Endothelial cell of umbilical vein (primary cell): ENCODE data around the gene XCL2. TPM values are rescaled to one million over a fixed set of nuclear protein-coding genes. Genes with fewer than 3 reads are reported as not detected.
"Not testable (repeated sequence)": the region's sequence is repeated elsewhere in the genome, so short reads cannot be mapped to it uniquely, and the experiment has no call there.

ENCODE experiments used
- BruUV-seq: library from RNA; stranded (reverse); fragments of 400-500 nt; replicated peaks from 2 replicates; lab custom pipeline; 2021; lab: Mats Ljungman, UMichigan
- CTCF ChIA-PET: fragments of 300-600, 350-600 bp; sonication (Branson Sonifier 250); formaldehyde crosslinking; loops from one replicate; lab custom pipeline; 2021; ENCODE audit warnings: antibody characterized with exemption, inconsistent platforms; lab: Charles Lee
- POLR2A ChIA-PET: fragments of 300-600, 350-600 bp; sonication (Branson Sonifier 250); formaldehyde crosslinking; loops from one replicate; lab custom pipeline; 2021; ENCODE audit warnings: antibody characterized with exemption, inconsistent platforms; lab: Charles Lee
- DNase-seq: peaks from one replicate; pipeline ENCODE4 v3.0.0-alpha.2; 2011; ENCODE audit warnings: low read depth, low spot score
- FAIRE-seq: peaks from 2 replicates; lab custom pipeline; 2011; peaks lifted over from hg19 to GRCh38; lab: Jason Lieb, UNC
- H2AFZ ChIP-seq: 2 replicates; pipeline ENCODE4 v1.6.0; 2012; ENCODE audit warnings: low read depth, low read length, control low read depth, inconsistent platforms
- H3K27ac ChIP-seq: 2 replicates; pipeline ENCODE4 v1.5.1; 2011; ENCODE audit warnings: low read depth, mild to moderate bottlenecking, control low read depth, low read length, moderate library complexity; ENCODE audit not compliant: insufficient read depth
- H3K27me3 ChIP-seq, 2 experiments: 2 replicates each; pipeline versions ENCODE4 v1.6.0 to v1.6.1; 2011; ENCODE audit warnings: low read length in 2 of 2, mixed read lengths in 1 of 2; ENCODE audit not compliant: control insufficient read depth in 2 of 2, insufficient read depth in 2 of 2
- H3K36me3 ChIP-seq, 2 experiments: 2 replicates in 1 of 2; 3 replicates in 1 of 2; pipeline ENCODE4 v1.5.1; 2011; ENCODE audit warnings: low read length in 2 of 2, mild to moderate bottlenecking in 1 of 2, moderate library complexity in 1 of 2; ENCODE audit not compliant: control insufficient read depth in 2 of 2, insufficient read depth in 2 of 2; ENCODE audit errors: extremely low read depth in 1 of 2
- H3K4me1 ChIP-seq: 3 replicates; pipeline ENCODE4 v1.5.1; 2011; ENCODE audit warnings: mild to moderate bottlenecking, low read length; ENCODE audit not compliant: control insufficient read depth, insufficient read depth; ENCODE audit errors: extremely low read depth
- H3K4me2 ChIP-seq: 2 replicates; pipeline ENCODE4 v1.6.1; 2011; ENCODE audit warnings: low read length, control low read depth, mixed read lengths; ENCODE audit not compliant: insufficient read depth
- H3K4me3 ChIP-seq, 3 experiments: fragments of 200-600 bp in 1 of 3; sonication (generic), shearing (Covaris generic) in 1 of 3; replicated peaks in 1 of 3; 2 replicates each; pipeline ENCODE4 v1.5.1; 2011 to 2016; ENCODE audit warnings: control low read depth in 3 of 3, low read length in 3 of 3, mild to moderate bottlenecking in 2 of 3, inconsistent platforms in 1 of 3, low read depth in 1 of 3, moderate library complexity in 1 of 3; ENCODE audit not compliant: insufficient read depth in 1 of 3
- H3K79me2 ChIP-seq: 2 replicates; pipeline ENCODE4 v1.6.0; 2012; ENCODE audit warnings: low read length, inconsistent platforms; ENCODE audit not compliant: control insufficient read depth, insufficient read depth
- H3K9ac ChIP-seq: replicated peaks from 2 replicates; pipeline ENCODE3; 2011; ENCODE audit warnings: low read length, control low read depth; ENCODE audit not compliant: insufficient read depth; ENCODE audit errors: extremely low read depth
- H3K9me1 ChIP-seq: replicated peaks from 3 replicates; pipeline ENCODE4 v1.6.0; 2011; ENCODE audit warnings: mild to moderate bottlenecking, low read length; ENCODE audit not compliant: control insufficient read depth, insufficient read depth; ENCODE audit errors: extremely low read depth
- H3K9me3 ChIP-seq: replicated peaks from 2 replicates; pipeline ENCODE4 v1.5.1; 2012; ENCODE audit warnings: low read length, inconsistent platforms; ENCODE audit not compliant: control insufficient read depth, insufficient read depth
- H4K20me1 ChIP-seq: replicated peaks from 2 replicates; pipeline ENCODE3; 2011; ENCODE audit warnings: mild to moderate bottlenecking, low read length; ENCODE audit not compliant: control insufficient read depth, insufficient read depth; ENCODE audit errors: extremely low read depth
- EZH2 ChIP-seq: IDR thresholded peaks from 2 replicates; pipeline ENCODE4 v1.6.1; 2012; ENCODE audit warnings: borderline replicate concordance, low read depth, mild to moderate bottlenecking, moderate library complexity, low read length, inconsistent platforms; ENCODE audit not compliant: severe bottlenecking
- FOS ChIP-seq: IDR thresholded peaks from 2 replicates; pipeline ENCODE4 v1.6.1; 2011; ENCODE audit warnings: mild to moderate bottlenecking, low read length, moderate library complexity, borderline replicate concordance; ENCODE audit not compliant: insufficient read depth
- MYC ChIP-seq: IDR thresholded peaks from one replicate; pipeline ENCODE4 v1.6.1; 2011; ENCODE audit warnings: mild to moderate bottlenecking, low read depth, low read length
- POLR2A ChIP-seq: IDR thresholded peaks from 2 replicates; pipeline ENCODE4 v1.6.1; 2012; ENCODE audit warnings: low read depth, mild to moderate bottlenecking, control low read depth, low read length
- dilution Hi-C: fragments of 300-500 bp; cut with MboI; formaldehyde crosslinking; loops from one replicate; pipeline ENCODE4 v1.15.0; 2019; ENCODE audit warnings: low sequenced_read_pairs; ENCODE audit not compliant: extremely low pct_ligation_motif_present
- intact Hi-C: fragments of 100-400 bp; cut with micrococcal nuclease; formaldehyde crosslinking; loops from one replicate; pipeline ENCODE4 v1.10.0; 2022
- polyA plus RNA-seq, 4 experiments: library from polyadenylated mRNA; depleted of rRNA in 3 of 4; stranded (reverse) in 3 of 4; unstranded in 1 of 4; fragments of >200 nt; gene quantifications; 2 replicates each; pipeline versions ENCODE4 v1.2.1 to v1.2.3, GENCODE V29; 2011 to 2012; ENCODE audit warnings: missing spikeins in 1 of 4
- total RNA-seq: library from RNA; stranded (reverse); gene quantifications from 2 replicates; pipeline ENCODE4 v1.2.3, GENCODE V29; 2021
- TF ChIP-seq, protein P1 (sequence below): IDR thresholded peaks from 2 replicates; pipeline ENCODE4 v1.6.1; 2011; ENCODE audit not compliant: insufficient read depth, insufficient read length

XCL2 gene
- total and polyA plus RNA-seq, 2 donors (not counting 3 experiments of a cell fraction or from before 2014, with no cell fraction given) = not detected

DNA sequence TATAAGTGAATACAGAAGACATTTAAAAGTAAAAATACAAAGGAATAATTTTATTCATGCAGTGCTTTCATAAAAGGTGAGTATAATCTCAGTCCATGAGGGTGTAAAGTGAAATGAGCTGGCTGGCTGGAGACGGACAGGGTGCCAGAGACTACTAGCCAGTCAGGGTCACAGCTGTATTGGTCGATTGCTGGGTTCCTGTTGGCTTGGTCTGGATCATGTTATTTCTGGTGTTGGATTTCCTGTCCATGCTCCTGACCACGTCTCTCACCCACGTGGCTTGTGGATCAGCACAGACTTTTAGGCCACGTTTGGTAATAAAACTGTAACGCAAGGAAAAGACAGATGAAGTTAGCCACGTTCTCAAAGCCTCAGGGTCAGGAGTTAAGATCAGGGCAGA lies 3.0 kb downstream of the XCL2 start:
- H3K9ac ChIP-seq, H3K9me3 ChIP-seq, H2AFZ ChIP-seq, H3K4me3 ChIP-seq, H3K4me2 ChIP-seq, POLR2A ChIA-PET, intact Hi-C loops, BruUV-seq, DNase-seq, H3K36me3 ChIP-seq, H3K27me3 ChIP-seq, CTCF ChIA-PET, H3K9me1 ChIP-seq, H4K20me1 ChIP-seq, H3K4me1 ChIP-seq, FAIRE-seq, H3K27ac ChIP-seq, dilution Hi-C loops, H3K79me2 ChIP-seq: not testable (repeated sequence)

DNA sequence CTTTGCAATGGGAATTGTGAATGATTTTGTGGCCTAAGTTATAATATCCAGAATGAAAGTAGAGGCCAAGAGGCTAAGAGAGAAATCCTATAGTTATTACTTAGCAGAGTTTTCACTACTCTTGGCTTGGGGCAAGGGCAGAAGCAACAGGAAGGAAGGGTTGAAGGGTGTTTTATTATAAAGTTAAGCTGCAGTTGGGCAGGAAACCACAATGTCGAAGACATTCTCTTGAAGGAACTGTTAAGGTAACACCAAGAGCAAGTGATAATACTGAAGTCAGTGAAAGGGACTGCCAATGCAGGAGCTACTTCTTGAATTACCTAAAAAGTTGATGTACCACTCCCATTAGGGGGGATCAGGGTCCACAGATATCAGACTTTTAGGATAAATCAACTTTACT lies 8.3 kb downstream of the XCL2 start:
- Histone ChIP-seq H3K27ac (no peak overlapping the region), H3K9ac (no peak overlapping the region), H3K79me2 (no peaks in the 10 kb centered on the region), H3K4me3 (no peak overlapping the region), H3K4me1 (no peaks in the 10 kb centered on the region), H4K20me1 (no peaks in the 10 kb centered on the region), H3K36me3 (no peaks in the 10 kb centered on the region), H2AFZ (no peak overlapping the region), H3K9me3 (no peaks in the 10 kb centered on the region), H3K9me1 (no peaks in the 10 kb centered on the region), H3K27me3 (no peaks in the 10 kb centered on the region), H3K4me2 (no peak overlapping the region)
- no peak for TF ChIP-seq MYC
- no peak for TF ChIP-seq POLR2A
- no peak for TF ChIP-seq EZH2
- TF ChIP-seq FOS = no peak
- TF ChIP-seq, protein P1, sequence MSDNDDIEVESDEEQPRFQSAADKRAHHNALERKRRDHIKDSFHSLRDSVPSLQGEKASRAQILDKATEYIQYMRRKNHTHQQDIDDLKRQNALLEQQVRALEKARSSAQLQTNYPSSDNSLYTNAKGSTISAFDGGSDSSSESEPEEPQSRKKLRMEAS = no peak
- dilution Hi-C loops (no loop called here), intact Hi-C loops (no loop called here)
- ChIA-PET CTCF (no interaction called here), POLR2A (no interaction called here)
- FAIRE-seq (no peak), DNase-seq (no peak)
- no TSS peak for BruUV-seq
